Activated effector memory CD4-positive, alpha-beta T cell treated with Interleukin-2 at 50 U/mL for 16 hours (primary cell): ENCODE measurements around the gene LDLRAP1.

Source experiments
- DNase-seq: peaks from one replicate; pipeline ENCODE4 v3.0.0-alpha.2; 2020

LDLRAP1 gene

DNA sequence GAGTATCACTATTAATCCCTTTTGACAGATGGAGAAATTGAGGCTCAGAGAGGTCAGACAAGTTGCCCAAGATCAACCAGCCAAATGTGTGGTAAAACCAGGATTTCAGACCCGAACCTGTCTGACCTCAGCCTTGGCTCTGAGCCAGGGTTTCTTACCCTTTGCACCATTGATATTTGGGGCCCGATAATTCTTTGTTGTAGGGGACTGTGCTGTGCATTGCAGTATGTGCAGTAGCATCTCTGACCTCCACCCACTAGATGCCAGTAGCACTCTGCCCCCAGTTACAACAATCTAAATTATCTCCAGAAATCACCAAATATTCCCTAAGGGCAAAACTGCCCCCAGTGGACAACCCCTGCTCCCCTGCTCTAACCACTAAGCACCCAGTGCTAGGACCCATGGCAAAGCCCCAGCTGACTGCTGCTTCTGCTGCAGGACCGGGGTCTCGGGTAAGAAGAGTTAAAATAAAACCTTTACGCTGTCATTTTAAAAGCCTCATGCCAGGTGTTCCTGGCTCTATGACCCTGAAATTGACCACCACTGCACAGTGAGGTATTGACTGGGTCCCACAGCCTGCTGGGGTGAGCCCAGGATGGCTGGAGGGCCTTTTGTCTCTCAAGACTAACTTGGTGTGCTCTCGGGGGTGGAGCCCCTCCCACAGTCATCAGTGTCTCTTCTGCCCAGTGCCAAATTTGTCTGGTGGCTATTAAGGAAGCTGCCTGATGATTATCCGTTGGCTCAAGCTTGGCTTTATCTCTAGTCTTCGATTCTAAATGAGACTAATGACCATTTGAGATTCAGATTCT, 67.6 kb downstream of the LDLRAP1 start:
- DNase-seq, result no peak

DNA sequence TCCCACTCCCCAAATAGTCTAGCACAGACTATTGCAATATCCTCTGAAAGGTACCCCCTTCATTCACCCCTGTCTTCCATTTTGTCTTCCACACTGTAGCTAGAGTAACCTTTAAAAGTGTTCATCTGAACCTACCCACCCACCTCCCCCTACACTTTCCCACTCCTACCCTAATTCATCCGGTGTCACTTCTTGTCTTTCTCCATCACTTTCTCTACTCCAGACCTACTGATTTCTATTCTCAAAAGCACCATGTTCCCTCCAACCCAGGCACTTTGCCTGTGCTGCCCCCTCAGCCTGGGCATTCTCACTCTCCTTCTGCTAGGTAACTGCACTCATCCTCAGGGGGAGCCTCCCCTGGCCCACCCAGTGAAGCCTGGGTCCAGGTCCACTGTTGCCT, 68.4 kb downstream of the LDLRAP1 start:
- DNase-seq, result no peak

DNA sequence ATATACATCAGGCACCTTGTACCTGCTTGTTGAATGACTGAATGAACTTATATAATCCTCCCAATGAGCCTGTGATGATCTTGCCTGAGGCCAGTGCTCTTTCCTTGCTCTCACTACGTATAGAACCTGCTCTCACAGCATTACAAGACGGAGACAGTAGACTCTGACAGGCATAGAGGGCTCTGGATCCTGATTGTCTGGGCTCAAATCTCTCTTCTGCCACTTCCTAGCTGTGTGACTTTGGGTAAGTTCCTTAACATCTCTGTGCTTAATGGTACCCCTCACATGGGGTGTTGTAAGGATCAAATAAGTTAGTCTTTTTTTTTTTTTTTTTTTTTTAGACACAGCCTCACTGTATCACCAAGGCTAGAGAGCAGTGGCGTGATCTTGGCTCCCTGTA, 69.0 kb downstream of the LDLRAP1 start:
- DNase-seq, result no peak

DNA sequence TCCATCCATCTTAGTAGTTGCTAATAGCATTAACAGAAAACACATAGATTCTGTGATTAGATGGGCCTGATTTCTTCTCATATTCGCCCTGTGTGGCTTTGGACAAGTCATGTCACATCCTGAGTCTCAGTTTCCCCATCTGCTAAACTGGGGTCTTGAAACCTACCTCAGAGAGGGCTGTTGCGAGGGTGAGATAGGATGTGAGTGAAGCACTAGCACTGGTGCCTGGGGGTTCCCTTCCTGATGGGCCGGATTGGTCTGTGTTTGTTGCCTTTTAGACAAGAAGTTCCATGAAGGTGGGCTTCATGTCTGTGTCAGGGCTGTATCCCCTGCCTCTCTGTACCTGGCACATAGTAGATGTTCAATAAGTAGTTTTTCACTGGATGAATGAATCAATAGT, 69.7 kb downstream of the LDLRAP1 start:
- no peak for DNase-seq

DNA sequence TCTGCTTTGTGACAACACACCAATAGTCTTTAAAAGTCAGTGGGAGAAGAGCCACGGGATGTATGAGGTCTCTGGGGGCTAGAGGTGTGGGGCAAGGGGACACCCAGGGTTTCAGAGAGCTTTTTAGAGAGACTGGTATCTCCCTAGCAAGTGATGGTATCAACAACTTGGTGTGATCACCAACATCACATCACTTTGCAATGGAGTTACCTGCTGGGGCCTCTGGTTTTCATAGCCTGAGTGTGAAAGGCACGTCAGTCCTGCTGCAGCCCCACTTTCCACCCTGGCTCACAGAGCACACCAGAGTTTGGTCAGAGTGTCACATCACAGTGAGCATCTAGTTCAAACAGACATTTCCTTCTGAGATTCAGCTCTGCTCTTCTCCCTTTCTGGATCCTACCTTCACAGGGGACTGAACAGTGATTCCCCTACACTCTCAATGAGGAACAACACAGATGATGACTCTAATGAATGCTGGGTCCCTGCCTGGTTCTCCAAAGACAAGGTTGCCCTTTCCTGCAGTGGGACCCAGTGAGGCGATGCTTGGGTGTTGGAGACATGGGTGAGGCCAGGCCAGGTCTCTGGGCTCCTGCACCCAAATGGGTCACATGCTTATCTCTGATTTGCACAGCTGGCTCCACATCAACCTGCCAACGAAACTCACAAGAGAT, 71.2 kb downstream of the LDLRAP1 start:
- DNase-seq, result no peak

DNA sequence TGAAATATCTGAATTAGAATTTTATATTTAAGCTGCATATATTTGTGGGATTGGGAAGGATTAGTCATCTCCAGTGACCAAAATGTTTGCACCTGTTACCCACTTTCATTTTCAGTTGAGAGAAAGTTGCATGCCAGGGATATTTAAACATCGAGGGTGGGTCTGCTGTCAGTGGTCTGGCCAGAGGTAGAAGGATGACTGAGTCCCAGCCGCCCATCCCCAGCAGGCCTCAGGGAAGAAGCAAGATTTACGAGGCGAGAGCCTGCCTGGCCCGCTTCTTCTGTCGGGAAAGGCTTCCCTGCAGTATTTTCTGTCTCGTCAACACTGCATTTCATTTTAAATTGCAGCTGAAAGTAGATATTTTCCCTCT, 71.8 kb downstream of the LDLRAP1 start:
- DNase-seq, result no peak

DNA sequence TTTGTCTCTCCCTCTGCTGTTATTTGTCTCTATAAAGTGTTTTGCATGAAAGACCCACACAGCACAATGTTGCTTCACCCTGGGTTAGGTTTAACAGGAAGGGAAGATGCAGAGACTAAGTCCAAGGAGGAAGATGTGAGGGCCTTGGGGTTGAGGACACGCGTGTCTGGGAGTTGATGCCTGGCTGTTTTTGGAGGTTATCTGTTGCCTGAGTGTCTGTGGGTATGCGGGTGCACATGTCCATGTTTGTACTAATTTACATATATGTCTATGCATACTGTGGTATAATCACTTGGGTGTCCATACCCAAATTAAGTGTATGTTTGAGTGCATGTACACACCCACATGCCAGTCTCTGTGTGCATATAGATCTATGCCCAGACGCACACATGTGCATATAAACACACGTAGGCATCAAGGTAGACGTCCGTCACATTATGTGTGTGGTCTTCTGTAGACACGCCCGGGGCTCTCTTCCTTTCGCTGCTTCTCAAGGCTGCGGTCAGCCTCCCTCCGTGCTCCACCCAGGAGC, 72.2 kb downstream of the LDLRAP1 start:
- DNase-seq, result no peak

DNA sequence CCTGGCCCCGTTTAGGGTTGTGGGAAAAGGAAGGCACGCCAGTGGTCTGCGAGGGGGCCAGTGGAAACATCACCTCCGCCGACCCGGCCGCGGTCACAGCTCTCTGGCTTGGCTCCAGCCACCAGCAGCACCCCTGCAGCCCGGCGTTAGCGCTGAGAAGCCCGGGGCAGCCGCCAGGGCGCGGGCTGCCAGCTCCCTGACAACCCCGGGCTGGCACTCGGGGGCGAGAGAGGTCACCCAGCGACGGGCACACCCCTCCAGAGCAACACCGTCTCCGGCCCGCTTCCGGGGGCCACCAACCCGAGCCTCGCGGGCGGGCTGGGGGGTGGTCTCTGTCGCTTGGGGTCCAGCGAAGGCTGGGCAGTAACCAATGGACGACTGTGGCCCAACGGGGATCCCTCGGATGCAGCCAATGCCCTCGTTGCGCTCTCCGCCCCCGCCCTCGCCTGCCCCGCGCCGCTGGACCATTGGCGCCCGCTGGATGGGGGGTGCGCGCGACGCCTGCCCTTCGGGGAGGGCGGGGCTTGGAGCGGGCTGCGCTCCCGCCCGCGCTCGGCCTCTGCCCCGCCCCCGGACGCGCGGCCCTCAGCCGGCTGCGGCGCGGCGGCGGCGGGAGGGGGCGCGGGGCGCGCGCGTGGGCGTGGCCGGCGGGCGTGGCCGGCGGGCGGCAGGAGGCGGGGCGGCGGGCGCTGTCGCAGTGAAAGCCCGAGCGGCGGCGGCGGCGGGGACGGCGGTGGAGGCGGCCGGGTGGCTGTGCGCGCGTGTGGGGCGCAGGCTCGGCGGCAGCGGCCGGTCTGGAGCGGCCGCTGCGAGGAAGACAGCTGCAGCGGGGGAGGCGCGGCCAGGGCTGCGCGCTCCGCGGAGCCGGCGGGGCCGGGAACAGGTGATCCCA, 72.9 kb downstream of the LDLRAP1 start, which contains the start of gene MAN1C1:
Gene MAN1C1 (plus strand): TSS at position 697 of the 892 bp plus-strand sequence. CDS start 1,007 bp downstream, outside the sequence.
- peak; percentile 83 for DNase-seq

DNA sequence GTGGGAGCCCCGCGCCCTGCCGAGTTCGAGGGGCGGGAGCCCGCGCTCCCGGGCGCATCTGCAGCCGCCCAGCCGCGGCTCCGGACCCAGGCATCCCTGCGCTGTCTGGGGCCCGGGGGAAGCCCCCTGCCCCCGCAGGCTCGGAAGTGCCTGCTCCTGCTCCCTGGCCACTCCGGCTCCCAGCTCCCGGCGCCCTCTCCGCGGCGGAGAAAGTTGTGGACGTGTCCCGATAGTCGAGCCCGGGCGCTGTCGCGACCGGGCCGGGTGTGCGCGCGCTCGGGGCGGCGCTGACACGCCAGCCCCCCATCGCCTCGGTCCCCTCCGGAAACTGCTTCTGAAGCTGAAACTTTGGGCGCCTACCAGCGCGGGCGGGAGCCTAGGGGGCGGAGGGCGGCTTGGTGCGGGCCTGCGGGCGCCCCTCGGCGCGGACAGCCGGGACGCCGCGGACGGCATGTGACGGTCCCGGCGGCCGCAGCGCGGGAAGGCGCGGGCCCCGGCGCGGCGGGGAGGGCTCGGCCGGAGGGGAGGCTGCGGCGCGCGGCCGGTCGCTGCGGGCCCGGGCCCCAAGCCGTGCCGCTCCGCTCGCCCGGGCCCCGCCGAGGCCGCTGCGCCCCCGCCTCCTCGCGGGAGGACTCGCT, 73.7 kb downstream of the LDLRAP1 start:
- DNase-seq, result no peak

DNA sequence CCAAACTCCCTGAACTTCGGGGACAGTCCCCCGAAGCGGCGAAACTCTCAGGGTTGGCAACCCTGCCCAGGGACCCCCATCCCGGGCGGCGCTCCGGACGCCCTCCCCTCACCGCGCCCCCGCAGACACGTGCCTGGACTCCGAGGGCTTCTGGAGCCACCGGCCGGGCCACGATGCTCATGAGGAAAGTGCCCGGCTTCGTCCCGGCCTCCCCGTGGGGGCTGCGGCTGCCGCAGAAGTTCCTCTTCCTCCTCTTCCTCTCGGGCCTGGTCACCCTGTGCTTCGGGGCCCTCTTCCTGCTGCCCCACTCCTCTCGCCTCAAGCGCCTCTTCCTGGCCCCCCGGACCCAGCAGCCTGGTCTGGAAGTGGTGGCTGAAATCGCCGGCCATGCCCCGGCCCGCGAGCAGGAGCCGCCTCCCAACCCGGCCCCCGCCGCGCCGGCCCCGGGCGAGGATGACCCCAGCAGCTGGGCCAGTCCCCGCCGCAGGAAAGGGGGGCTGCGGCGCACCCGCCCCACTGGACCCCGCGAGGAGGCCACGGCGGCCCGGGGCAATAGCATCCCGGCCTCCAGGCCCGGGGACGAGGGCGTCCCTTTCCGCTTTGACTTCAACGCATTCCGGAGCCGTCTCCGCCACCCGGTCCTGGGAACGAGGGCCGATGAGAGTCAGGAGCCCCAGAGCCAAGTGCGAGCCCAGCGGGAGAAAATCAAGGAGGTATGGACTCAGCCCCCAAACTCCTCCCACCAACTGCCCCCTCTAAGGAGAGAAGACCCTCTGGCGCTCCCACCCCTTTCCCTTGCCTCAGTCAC, 74.4 kb downstream of the LDLRAP1 start:
- no peak for DNase-seq

DNA sequence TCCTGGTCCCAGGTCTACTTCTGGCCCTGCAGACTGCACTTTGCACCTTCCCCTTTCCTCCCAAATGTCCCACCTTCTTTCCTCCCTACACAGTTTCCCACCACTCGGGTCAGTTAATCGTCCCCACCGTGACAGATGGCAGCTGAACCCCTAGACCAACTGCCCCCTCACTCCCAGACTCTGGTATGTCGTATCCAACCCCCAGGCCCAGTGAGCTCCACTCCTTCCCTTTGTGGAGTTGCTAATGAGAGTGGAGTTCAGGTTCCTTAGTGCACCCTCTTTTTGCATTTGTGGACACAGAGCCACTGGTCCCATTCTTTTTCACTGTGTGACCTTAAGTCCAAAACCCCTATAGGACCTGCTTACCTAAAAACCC, 75.0 kb downstream of the LDLRAP1 start:
- DNase-seq, result no peak
